Adrenal gland (tissue), 5 donors: ENCODE measurements around the gene ASB13.

Source experiments
- POLR2A ChIP-seq, 2 donors: fragments of 450-650 bp; IDR thresholded peaks; one replicate each; pipeline ENCODE4 v1.6.1; 2017; ENCODE audit warnings: antibody characterized with exemption in 2 of 2, mild to moderate bottlenecking in 2 of 2, moderate library complexity in 1 of 2
- TF ChIP-seq, protein P1 (sequence below), 6 experiments: fragments of 450-650 bp in 4 of 6; fragments of 200-600 bp in 2 of 6; sonication (generic) in 1 of 6; IDR thresholded peaks; 1 replicate in 5 of 6; 2 replicates in 1 of 6; pipeline versions ENCODE4 v1.5.1 to v1.8.0; 2016 to 2021; ENCODE audit warnings: antibody characterized with exemption in 6 of 6, mild to moderate bottlenecking in 2 of 6, moderate library complexity in 1 of 6
- donor health status: DM: no; HTN: no; CAD: no.

GRCh38 chr10:5614155-5614721, 52.2 kb downstream of the ASB13 start:
- TF ChIP-seq, protein P1, sequence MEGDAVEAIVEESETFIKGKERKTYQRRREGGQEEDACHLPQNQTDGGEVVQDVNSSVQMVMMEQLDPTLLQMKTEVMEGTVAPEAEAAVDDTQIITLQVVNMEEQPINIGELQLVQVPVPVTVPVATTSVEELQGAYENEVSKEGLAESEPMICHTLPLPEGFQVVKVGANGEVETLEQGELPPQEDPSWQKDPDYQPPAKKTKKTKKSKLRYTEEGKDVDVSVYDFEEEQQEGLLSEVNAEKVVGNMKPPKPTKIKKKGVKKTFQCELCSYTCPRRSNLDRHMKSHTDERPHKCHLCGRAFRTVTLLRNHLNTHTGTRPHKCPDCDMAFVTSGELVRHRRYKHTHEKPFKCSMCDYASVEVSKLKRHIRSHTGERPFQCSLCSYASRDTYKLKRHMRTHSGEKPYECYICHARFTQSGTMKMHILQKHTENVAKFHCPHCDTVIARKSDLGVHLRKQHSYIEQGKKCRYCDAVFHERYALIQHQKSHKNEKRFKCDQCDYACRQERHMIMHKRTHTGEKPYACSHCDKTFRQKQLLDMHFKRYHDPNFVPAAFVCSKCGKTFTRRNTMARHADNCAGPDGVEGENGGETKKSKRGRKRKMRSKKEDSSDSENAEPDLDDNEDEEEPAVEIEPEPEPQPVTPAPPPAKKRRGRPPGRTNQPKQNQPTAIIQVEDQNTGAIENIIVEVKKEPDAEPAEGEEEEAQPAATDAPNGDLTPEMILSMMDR (IDR thresholded peaks at IDR 0.05) = no peak
- TF ChIP-seq POLR2A (IDR thresholded peaks at IDR 0.05) = no peak
